RPMI7951 (cell line): ENCODE data around the gene PCDHGA1. TPM values are rescaled to one million over a fixed set of nuclear protein-coding genes. Genes with fewer than 3 reads are reported as not detected.

Experiments
- DNase-seq: peaks from one replicate; pipeline ENCODE4 v3.0.0-alpha.2; 2012; ENCODE audit warnings: low read depth
- total RNA-seq: library from RNA; depleted of rRNA; stranded (reverse); fragments of >200 nt; shearing (Covaris generic); gene quantifications from 2 replicates; pipeline ENCODE4 v1.2.3, GENCODE V29; 2014

The PCDHGA1 gene
- total RNA-seq, 1 experiment from 2014 or later: 3.7 TPM

- DNase-seq: peak; percentile 32
Observed at GRCh38 chr5:141439411-141440141, 109.3 kb downstream of the PCDHGA1 start.

GRCh38 chr5:141440341-141440740 lies 110.0 kb downstream of the PCDHGA1 start:
- no peak for DNase-seq

- DNase-seq: no peak
Observed at GRCh38 chr5:141441571-141442170, 111.4 kb downstream of the PCDHGA1 start.

GRCh38 chr5:141465351-141465750 lies 135.0 kb downstream of the PCDHGA1 start:
- DNase-seq: peak; percentile 43

GRCh38 chr5:141475625-141476131 lies 145.4 kb downstream of the PCDHGA1 start, which contains the start of gene PCDHGC3:
Gene PCDHGC3, plus strand, starts transcription at chr5:141475966. Its CDS starts 151 bp downstream, at chr5:141476117.
- DNase-seq: peak; percentile 96

GRCh38 chr5:141476132-141476911 lies 146.0 kb downstream of the PCDHGA1 start:
- peak; percentile 79 for DNase-seq

GRCh38 chr5:141477044-141477575 lies 146.8 kb downstream of the PCDHGA1 start:
- no peak for DNase-seq

- peak; percentile 28 for DNase-seq
Observed at GRCh38 chr5:141477815-141478214, 147.5 kb downstream of the PCDHGA1 start.

GRCh38 chr5:141478321-141478945 lies 148.1 kb downstream of the PCDHGA1 start:
- DNase-seq: peak; percentile 82

- no peak for DNase-seq
Observed at GRCh38 chr5:141479776-141480175, 149.5 kb downstream of the PCDHGA1 start.

- DNase-seq: no peak
Observed at GRCh38 chr5:141483902-141484301, 153.6 kb downstream of the PCDHGA1 start.

- no peak for DNase-seq
Observed at GRCh38 chr5:141484310-141484640, 154.0 kb downstream of the PCDHGA1 start.

GRCh38 chr5:141484641-141485311 lies 154.5 kb downstream of the PCDHGA1 start, which contains the start of gene PCDHGC4:
Gene PCDHGC4, plus strand, starts transcription at chr5:141485030. Its CDS starts 144 bp downstream, at chr5:141485174.
- DNase-seq: no peak

GRCh38 chr5:141485321-141486055 lies 155.2 kb downstream of the PCDHGA1 start:
- no peak for DNase-seq

GRCh38 chr5:141486091-141486490 lies 155.8 kb downstream of the PCDHGA1 start:
- DNase-seq: no peak

GRCh38 chr5:141487131-141487530 lies 156.8 kb downstream of the PCDHGA1 start:
- DNase-seq: no peak

- DNase-seq: peak; percentile 61
Observed at GRCh38 chr5:141488591-141489561, 158.6 kb downstream of the PCDHGA1 start, which contains the start of gene PCDHGC5. Gene PCDHGC5, plus strand, starts transcription at chr5:141489081. Its CDS starts 160 bp downstream, at chr5:141489241.

GRCh38 chr5:141489841-141490240 lies 159.5 kb downstream of the PCDHGA1 start:
- no peak for DNase-seq

- DNase-seq: no peak
Observed at GRCh38 chr5:141490271-141490670, 160.0 kb downstream of the PCDHGA1 start.
